ENCODE data around the gene TRMT11.

GRCh38 chr6:126072172-126072571, 85.8 kb downstream of the TRMT11 start:
- TF ChIP-seq RXRA (CRISPR knock-in tag; IDR thresholded peaks at IDR 0.05): no peak
- TF ChIP-seq CEBPZ (IDR thresholded peaks at IDR 0.05; ENCODE audit: low read length): no peak
- TF ChIP-seq CTCF (CRISPR knock-in tag; IDR thresholded peaks at IDR 0.05): no peak
- TF ChIP-seq ZNF232 (CRISPR knock-in tag; IDR thresholded peaks at IDR 0.05; ENCODE audit: borderline replicate concordance): no peak
- no peak for TF ChIP-seq ZBTB7A (CRISPR knock-in tag; IDR thresholded peaks at IDR 0.05)
- no peak for TF ChIP-seq POLR2AphosphoS5 (IDR thresholded peaks at IDR 0.05; ENCODE audit: low read depth, low read length)

Data from HepG2 (cell line).